HCT116 (cell line): ENCODE measurements around the gene FSD1L. TPM values are rescaled to one million over a fixed set of nuclear protein-coding genes. Genes with fewer than 3 reads are reported as not detected.

ENCODE experiments used
- ATAC-seq: fragments of 200-7000 bp; cut with Tn5 transposase; 2 replicates; pipeline ENCODE4 v1.9.1; 2020; ENCODE audit warnings: mild to moderate bottlenecking, moderate library complexity
- BruUV-seq: library from RNA; stranded (reverse); fragments of 400-500 nt; replicated peaks from 2 replicates; lab custom pipeline; 2021; lab: Mats Ljungman, UMichigan
- CTCF ChIA-PET: fragments of 300-600 bp; sonication (Branson Sonifier 250); formaldehyde crosslinking; loops from one replicate; lab custom pipeline; 2021; ENCODE audit warnings: antibody characterized with exemption; lab: Charles Lee
- POLR2A ChIA-PET: fragments of 300-600, 350-600 bp; sonication (Branson Sonifier 250); formaldehyde crosslinking; loops from one replicate; lab custom pipeline; 2021; ENCODE audit warnings: antibody characterized with exemption; lab: Charles Lee
- RAD21 ChIA-PET, 2 experiments: fragments of 300-600 bp; sonication (Branson Sonifier 250); formaldehyde crosslinking; loops; one replicate each; lab custom pipeline; 2023; ENCODE audit warnings: low total read pairs in 2 of 2; ENCODE audit not compliant: uncharacterized antibody in 2 of 2, unreplicated experiment in 2 of 2, low non-redundant PET in 1 of 2; lab: Charles Lee
- DNase-seq: peaks from one replicate; pipeline ENCODE4 v3.0.0-alpha.2; 2010; ENCODE audit warnings: low read depth, low spot score
- H2AFZ ChIP-seq: fragments of 200-600 bp; shearing (Covaris generic), sonication (generic); 2 replicates; pipeline ENCODE4 v1.6.1; 2017; ENCODE audit warnings: low read depth, mixed run types, mixed read lengths, antibody characterized with exemption, low read length; ENCODE audit not compliant: poor library complexity, severe bottlenecking
- H3K27ac ChIP-seq: 2 replicates; pipeline ENCODE4 v1.5.1; 2012; ENCODE audit warnings: low read depth, low read length
- H3K27me3 ChIP-seq: fragments of 200-600 bp; sonication (generic); 2 replicates; pipeline ENCODE4 v1.6.1; 2016; ENCODE audit warnings: mixed run types, low read length, mixed read lengths; ENCODE audit not compliant: insufficient read depth
- H3K36me3 ChIP-seq, 2 experiments: fragments of 200-500 bp in 1 of 2; fragments of 200-600 bp in 1 of 2; sonication (Bioruptor generic) in 1 of 2; sonication (generic) in 1 of 2; 2 replicates each; pipeline versions ENCODE4 v1.5.1 to v1.6.1; 2014 to 2016; ENCODE audit warnings: low read length in 2 of 2, inconsistent platforms in 1 of 2, mixed read lengths in 1 of 2, mixed run types in 1 of 2; ENCODE audit not compliant: insufficient read depth in 2 of 2, control insufficient read depth in 1 of 2
- H3K4me1 ChIP-seq, 2 experiments: fragments of 200-600 bp in 1 of 2; sonication (generic) in 1 of 2; 2 replicates each; pipeline versions ENCODE4 v1.5.1 to v1.6.1; 2012 to 2017; ENCODE audit warnings: low read length in 2 of 2, inconsistent platforms in 1 of 2, mild to moderate bottlenecking in 1 of 2, mixed read lengths in 1 of 2, mixed run types in 1 of 2, moderate library complexity in 1 of 2; ENCODE audit not compliant: insufficient read depth in 2 of 2, control insufficient read depth in 1 of 2
- H3K4me2 ChIP-seq: fragments of 200-600 bp; sonication (generic); 2 replicates; pipeline ENCODE4 v1.6.1; 2017; ENCODE audit warnings: mixed run types, low read length, mixed read lengths
- H3K4me3 ChIP-seq, 2 experiments: fragments of 200-600 bp in 1 of 2; sonication (generic) in 1 of 2; replicated peaks in 1 of 2; 2 replicates each; pipeline ENCODE4 v1.5.1; 2011 to 2016; ENCODE audit warnings: low read length in 2 of 2, control low read depth in 1 of 2, low read depth in 1 of 2, mild to moderate bottlenecking in 1 of 2, mixed read lengths in 1 of 2, mixed run types in 1 of 2
- H3K79me2 ChIP-seq: fragments of 200-600 bp; sonication (generic); 2 replicates; pipeline ENCODE4 v1.6.1; 2017; ENCODE audit warnings: mild to moderate bottlenecking, mixed run types, low read length, moderate library complexity, mixed read lengths; ENCODE audit not compliant: insufficient read depth
- H3K9ac ChIP-seq: fragments of 200-600 bp; sonication (generic); 2 replicates; pipeline ENCODE4 v1.6.1; 2016; ENCODE audit warnings: low read length, mixed read lengths
- H3K9me2 ChIP-seq: fragments of 200-600 bp; sonication (generic), shearing (Covaris generic); 2 replicates; pipeline ENCODE4 v1.6.1; 2017; ENCODE audit warnings: mixed run types, mild to moderate bottlenecking, moderate library complexity; ENCODE audit not compliant: insufficient read depth
- H3K9me3 ChIP-seq, 2 experiments: fragments of 200-500 bp in 1 of 2; fragments of 200-600 bp in 1 of 2; sonication (Bioruptor generic) in 1 of 2; sonication (generic) in 1 of 2; 2 replicates each; pipeline ENCODE4 v1.6.1; 2014 to 2017; ENCODE audit warnings: low read length in 2 of 2, mixed read lengths in 2 of 2, inconsistent platforms in 1 of 2, low read depth in 1 of 2, mild to moderate bottlenecking in 1 of 2, mixed run types in 1 of 2, moderate library complexity in 1 of 2; ENCODE audit not compliant: control insufficient read depth in 1 of 2, insufficient read depth in 1 of 2
- H4K20me1 ChIP-seq: fragments of 200-600 bp; sonication (generic), shearing (Covaris generic); 2 replicates; pipeline ENCODE4 v1.6.1; 2017; ENCODE audit warnings: mixed run types, mild to moderate bottlenecking, moderate library complexity; ENCODE audit not compliant: insufficient read depth
- ATF3 ChIP-seq: IDR thresholded peaks from 2 replicates; pipeline ENCODE4 v1.6.1; 2012
- CTCF ChIP-seq, 3 experiments: fragments of 200-600 bp in 1 of 3; sonication (generic) in 1 of 3; IDR thresholded peaks in 2 of 3; conservative IDR thresholded peaks in 1 of 3; 2 replicates each; pipeline ENCODE4 v1.5.1; 2012 to 2017; ENCODE audit warnings: low read depth in 2 of 3, low read length in 2 of 3, antibody characterized with exemption in 1 of 3, borderline replicate concordance in 1 of 3, control low read depth in 1 of 3, mild to moderate bottlenecking in 1 of 3, mixed read lengths in 1 of 3, mixed run types in 1 of 3, moderate library complexity in 1 of 3; ENCODE audit not compliant: insufficient read depth in 1 of 3
- EZH2phosphoT487 ChIP-seq: fragments of 200-600 bp; IDR thresholded peaks from 2 replicates; pipeline ENCODE4 v1.6.1; 2018; ENCODE audit warnings: antibody characterized with exemption, borderline replicate concordance
- FOSL1 ChIP-seq: IDR thresholded peaks from 2 replicates; pipeline ENCODE4 v1.6.1; 2012; ENCODE audit warnings: low read depth
- JUND ChIP-seq: IDR thresholded peaks from 2 replicates; pipeline ENCODE4 v1.6.1; 2012
- POLR2A ChIP-seq: IDR thresholded peaks from 2 replicates; pipeline ENCODE4 v1.7.0; 2011; ENCODE audit warnings: borderline replicate concordance; ENCODE audit not compliant: insufficient read depth, insufficient read length; ENCODE audit errors: extremely low read depth
- RAD21 ChIP-seq: IDR thresholded peaks from 2 replicates; pipeline ENCODE4 v1.6.1; 2012; ENCODE audit warnings: low read depth, mild to moderate bottlenecking
- SIN3A ChIP-seq: IDR thresholded peaks from 2 replicates; pipeline ENCODE4 v1.6.1; 2012; ENCODE audit warnings: low read depth
- SRF ChIP-seq: IDR thresholded peaks from 2 replicates; pipeline ENCODE4 v1.6.1; 2012; ENCODE audit warnings: low read depth
- TCF7L2 ChIP-seq: IDR thresholded peaks from 2 replicates; pipeline ENCODE4 v1.7.0; 2011; ENCODE audit warnings: borderline replicate concordance, inconsistent platforms; ENCODE audit not compliant: insufficient read depth, insufficient read length; ENCODE audit errors: extremely low read depth
- YY1 ChIP-seq: IDR thresholded peaks from 2 replicates; pipeline ENCODE4 v1.6.1; 2011; ENCODE audit warnings: low read length, low read depth, moderate library complexity, mild to moderate bottlenecking; ENCODE audit not compliant: insufficient replicate concordance; ENCODE audit errors: extremely low read depth
- ZFX ChIP-seq: fragments of 450-650 bp; IDR thresholded peaks from 2 replicates; pipeline ENCODE4 v1.6.1; 2017
- ZNF274 ChIP-seq: fragments of 200-500 bp; sonication (Bioruptor generic); IDR thresholded peaks from 2 replicates; pipeline ENCODE4 v1.6.1; 2014; ENCODE audit warnings: mild to moderate bottlenecking, low read depth, low read length, inconsistent platforms
- intact Hi-C: fragments of 100-400 bp; cut with micrococcal nuclease; formaldehyde crosslinking; loops from 2 replicates; pipeline ENCODE4 v1.10.0; 2022
- total RNA-seq: library from RNA; stranded (reverse); gene quantifications from one replicate; pipeline ENCODE4 v1.2.1, GENCODE V29; 2021; ENCODE audit not compliant: unreplicated experiment
- TF ChIP-seq, protein P1 (sequence below): IDR thresholded peaks from 2 replicates; pipeline ENCODE4 v1.6.1; 2012; ENCODE audit warnings: low read depth

FSD1L gene
- total RNA-seq, 1 experiment from 2014 or later: 5.5 TPM

DNA sequence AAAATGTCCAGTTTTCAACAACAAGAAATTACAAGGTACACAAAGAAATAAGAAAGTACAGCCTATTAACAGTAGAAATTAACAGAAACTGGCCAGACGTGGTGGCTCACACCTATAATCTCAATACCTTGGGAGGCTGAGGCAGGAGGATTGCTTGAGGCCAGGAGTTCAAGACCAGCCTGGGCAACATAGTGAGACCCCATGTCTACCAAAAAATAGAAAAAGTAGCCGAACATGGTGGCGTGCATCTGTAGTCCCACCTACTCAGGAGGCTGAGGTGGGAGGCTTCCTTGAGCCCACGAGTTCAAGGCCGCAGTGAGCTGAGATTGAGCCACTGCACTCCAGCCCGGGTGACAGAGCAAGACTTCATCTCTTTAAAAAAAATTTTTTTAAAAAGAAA lies 41.5 kb upstream of the FSD1L start:
- Histone ChIP-seq H3K27ac (no peak overlapping the region), H3K9ac (no peak overlapping the region), H3K9me3 (no peaks in the 10 kb centered on the region), H2AFZ (no peak overlapping the region), H4K20me1 (no peaks in the 10 kb centered on the region), H3K9me2 (no peaks in the 10 kb centered on the region), H3K4me1 (no peaks in the 10 kb centered on the region), H3K36me3 (no peaks in the 10 kb centered on the region), H3K4me2 (no peak overlapping the region), H3K79me2 (no peaks in the 10 kb centered on the region), H3K4me3 (no peak overlapping the region), H3K27me3 (no peaks in the 10 kb centered on the region)
- POLR2A ChIA-PET: no interaction called here
- RAD21 ChIA-PET: no interaction called here
- CTCF ChIA-PET: no interaction called here
- DNase-seq (no peak), ATAC-seq (no peak)
- TF ChIP-seq TCF7L2 (no peak), ATF3 (no peak), EZH2phosphoT487 (no peak), JUND (no peak), RAD21 (no peak), ZNF274 (no peak), FOSL1 (no peak)
- BruUV-seq: no TSS peak
- intact Hi-C loops: no loop called here

DNA sequence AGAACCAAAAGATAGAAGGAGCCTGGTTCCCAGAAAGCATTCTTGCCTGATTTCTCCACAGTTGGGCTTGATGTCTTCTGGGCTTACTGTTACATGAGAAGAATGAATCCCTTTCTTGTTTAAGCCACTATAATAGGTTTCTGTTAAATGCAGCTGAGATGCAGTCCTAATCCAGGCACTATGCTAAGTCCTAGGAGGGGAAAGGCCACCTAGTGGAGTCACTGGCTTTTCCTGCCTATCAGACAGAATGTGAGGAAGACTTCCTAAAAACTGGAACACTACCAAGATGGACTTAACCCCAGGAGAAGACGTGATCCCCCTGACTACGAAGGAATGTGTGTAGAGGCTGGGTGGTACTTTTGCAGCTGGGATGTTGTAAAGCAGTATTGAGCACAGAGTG lies 34.3 kb upstream of the FSD1L start:
- Histone ChIP-seq H3K9me2 (no peaks in the 10 kb centered on the region), H3K27me3 (no peaks in the 10 kb centered on the region), H2AFZ (no peak overlapping the region), H4K20me1 (no peaks in the 10 kb centered on the region), H3K9ac (no peak overlapping the region), H3K4me3 (no peak overlapping the region), H3K4me2 (no peak overlapping the region), H3K4me1 (no peaks in the 10 kb centered on the region), H3K79me2 (no peaks in the 10 kb centered on the region), H3K9me3 (no peaks in the 10 kb centered on the region), H3K36me3 (no peaks in the 10 kb centered on the region), H3K27ac (no peak overlapping the region)
- intact Hi-C loops: loop anchor here (10.0 kb wide), 1 partner anchor 439 kb away; no protein-coding TSS in a partner anchor
- TF ChIP-seq SIN3A: no peak
- TF ChIP-seq POLR2A: no peak
- TF ChIP-seq, protein P1, sequence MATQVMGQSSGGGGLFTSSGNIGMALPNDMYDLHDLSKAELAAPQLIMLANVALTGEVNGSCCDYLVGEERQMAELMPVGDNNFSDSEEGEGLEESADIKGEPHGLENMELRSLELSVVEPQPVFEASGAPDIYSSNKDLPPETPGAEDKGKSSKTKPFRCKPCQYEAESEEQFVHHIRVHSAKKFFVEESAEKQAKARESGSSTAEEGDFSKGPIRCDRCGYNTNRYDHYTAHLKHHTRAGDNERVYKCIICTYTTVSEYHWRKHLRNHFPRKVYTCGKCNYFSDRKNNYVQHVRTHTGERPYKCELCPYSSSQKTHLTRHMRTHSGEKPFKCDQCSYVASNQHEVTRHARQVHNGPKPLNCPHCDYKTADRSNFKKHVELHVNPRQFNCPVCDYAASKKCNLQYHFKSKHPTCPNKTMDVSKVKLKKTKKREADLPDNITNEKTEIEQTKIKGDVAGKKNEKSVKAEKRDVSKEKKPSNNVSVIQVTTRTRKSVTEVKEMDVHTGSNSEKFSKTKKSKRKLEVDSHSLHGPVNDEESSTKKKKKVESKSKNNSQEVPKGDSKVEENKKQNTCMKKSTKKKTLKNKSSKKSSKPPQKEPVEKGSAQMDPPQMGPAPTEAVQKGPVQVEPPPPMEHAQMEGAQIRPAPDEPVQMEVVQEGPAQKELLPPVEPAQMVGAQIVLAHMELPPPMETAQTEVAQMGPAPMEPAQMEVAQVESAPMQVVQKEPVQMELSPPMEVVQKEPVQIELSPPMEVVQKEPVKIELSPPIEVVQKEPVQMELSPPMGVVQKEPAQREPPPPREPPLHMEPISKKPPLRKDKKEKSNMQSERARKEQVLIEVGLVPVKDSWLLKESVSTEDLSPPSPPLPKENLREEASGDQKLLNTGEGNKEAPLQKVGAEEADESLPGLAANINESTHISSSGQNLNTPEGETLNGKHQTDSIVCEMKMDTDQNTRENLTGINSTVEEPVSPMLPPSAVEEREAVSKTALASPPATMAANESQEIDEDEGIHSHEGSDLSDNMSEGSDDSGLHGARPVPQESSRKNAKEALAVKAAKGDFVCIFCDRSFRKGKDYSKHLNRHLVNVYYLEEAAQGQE: no peak
- TF ChIP-seq RAD21: peak; percentile 60
- no peak for TF ChIP-seq ZFX
- no peak for TF ChIP-seq JUND
- TF ChIP-seq YY1: no peak
- TF ChIP-seq CTCF (IDR thresholded peaks at IDR 0.05 in 2 of 3, conservative IDR thresholded peaks at IDR 0.05 in 1 of 3; ENCODE audit: borderline replicate concordance in 1 of 3, insufficient read depth in 1 of 3, low read depth in 2 of 3, low read length in 2 of 3): peak; percentile 36 to 39 (median 39); a peak in 5 of 6 replicates
- TF ChIP-seq SRF: no peak
- DNase-seq (peak; percentile 33), ATAC-seq (peak; percentile 75)
- ChIA-PET RAD21 (interaction anchor here in 1 of 2 experiments (0.9 kb wide), 1 partner anchor 253 kb away, joined by 3 read pairs; no protein-coding TSS in a partner anchor), CTCF (interaction anchor here (0.8 to 1.2 kb wide), 5 partner anchors 251 to 633 kb away, joined by 3 to 5 read pairs (median 3); no protein-coding TSS in a partner anchor), POLR2A (interaction anchor here (1.7 kb wide), 1 partner anchor 169 kb away, joined by 5 read pairs; the partner anchor contains the start of gene SLC44A1)
- no TSS peak for BruUV-seq
